SKM-1 treated with dmso at 0.1 percent for 144 hours (cell line): ENCODE data around the gene RARS2.
"Not testable (repeated sequence)": the region's sequence is repeated elsewhere in the genome, so short reads cannot be mapped to it uniquely, and the experiment has no call there.

Experiments used
- DNase-seq: peaks from one replicate; lab custom pipeline; 2025; ENCODE audit not compliant: unreplicated experiment; lab: John Stamatoyannopoulos, UW

Gene RARS2, protein sequence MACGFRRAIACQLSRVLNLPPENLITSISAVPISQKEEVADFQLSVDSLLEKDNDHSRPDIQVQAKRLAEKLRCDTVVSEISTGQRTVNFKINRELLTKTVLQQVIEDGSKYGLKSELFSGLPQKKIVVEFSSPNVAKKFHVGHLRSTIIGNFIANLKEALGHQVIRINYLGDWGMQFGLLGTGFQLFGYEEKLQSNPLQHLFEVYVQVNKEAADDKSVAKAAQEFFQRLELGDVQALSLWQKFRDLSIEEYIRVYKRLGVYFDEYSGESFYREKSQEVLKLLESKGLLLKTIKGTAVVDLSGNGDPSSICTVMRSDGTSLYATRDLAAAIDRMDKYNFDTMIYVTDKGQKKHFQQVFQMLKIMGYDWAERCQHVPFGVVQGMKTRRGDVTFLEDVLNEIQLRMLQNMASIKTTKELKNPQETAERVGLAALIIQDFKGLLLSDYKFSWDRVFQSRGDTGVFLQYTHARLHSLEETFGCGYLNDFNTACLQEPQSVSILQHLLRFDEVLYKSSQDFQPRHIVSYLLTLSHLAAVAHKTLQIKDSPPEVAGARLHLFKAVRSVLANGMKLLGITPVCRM

DNA sequence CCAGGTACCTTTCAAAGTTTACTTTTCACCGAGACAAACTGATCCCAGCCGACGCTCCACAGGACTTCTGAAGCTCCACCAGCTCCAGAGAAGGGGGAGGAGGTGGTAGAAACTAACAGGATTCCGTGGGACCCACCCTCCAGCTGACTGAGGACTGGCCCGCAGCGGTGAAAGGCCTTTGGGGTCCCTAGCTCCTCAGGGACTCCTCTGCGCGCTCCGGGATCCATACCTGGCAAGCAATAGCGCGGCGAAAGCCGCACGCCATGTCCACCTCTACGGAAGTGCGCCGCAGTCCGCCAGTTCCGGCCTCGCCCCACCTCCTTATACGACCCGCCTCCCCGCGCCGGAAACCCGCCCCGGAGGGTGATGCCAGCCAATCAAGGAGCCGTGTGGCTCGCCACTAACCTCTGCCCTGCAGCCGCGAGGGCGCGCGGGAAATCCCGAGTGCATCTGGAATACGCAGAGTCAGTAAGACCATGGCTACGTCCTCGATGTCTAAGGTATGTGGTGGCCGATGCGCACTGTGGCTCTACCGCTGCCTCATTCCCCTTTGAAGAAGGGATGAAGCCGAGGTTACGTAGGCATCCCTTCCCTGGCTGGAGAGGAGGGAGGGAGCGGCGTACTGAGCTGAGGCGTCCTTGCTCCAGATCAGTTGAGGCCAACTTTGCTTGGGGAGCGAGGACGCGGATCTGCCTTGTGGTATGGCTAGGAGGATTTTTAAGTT lies at the start of gene RARS2, which contains the start of gene ORC3:
Gene RARS2, minus strand, starts transcription at position 295 of the 724 bp plus-strand sequence. Its CDS starts 30 bp downstream, at position 265.
Gene ORC3, plus strand, starts transcription at position 443 of the 724 bp plus-strand sequence. Its CDS starts 34 bp downstream, at position 477.
- peak; percentile 89 for DNase-seq

DNA sequence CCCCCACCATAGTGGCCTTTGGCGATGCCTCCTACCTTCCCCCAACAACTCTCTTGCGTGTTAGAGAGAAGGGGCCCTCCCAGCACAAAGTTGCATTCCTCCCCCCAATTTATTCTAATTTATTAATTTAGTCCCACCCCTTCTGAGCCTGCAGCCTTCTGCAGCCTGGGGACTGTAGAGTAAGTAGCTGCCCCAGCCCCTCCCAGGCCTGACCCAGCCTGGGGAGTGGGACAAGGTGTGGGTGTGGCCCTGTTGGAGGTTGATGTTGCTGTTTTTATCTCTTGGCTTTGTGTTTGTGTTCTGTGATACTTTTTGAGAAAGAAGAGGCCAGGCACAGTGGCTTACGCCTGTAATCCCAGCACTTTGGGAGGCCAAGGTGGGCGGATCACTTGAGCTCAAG lies 49.6 kb upstream of the RARS2 start:
- no peak for DNase-seq

DNA sequence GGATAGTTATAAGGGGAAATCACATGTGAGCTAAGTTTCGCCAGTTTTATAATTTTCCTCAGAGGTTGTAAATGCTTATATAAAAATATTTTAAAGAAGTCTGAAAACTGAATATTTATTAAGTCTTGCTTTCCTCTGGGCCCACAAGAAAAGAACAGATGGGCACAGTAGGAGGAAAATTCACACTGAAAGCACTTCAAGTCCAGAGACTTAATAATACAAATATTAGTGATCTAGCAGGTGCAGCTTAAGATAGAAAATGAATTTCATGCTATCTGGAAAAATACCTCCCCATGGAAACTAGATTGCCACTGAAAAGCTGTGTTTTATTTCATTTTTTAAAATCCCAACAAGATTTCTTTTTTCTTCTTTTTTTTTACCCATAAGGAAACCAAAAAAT lies 47.3 kb upstream of the RARS2 start:
- no peak for DNase-seq

DNA sequence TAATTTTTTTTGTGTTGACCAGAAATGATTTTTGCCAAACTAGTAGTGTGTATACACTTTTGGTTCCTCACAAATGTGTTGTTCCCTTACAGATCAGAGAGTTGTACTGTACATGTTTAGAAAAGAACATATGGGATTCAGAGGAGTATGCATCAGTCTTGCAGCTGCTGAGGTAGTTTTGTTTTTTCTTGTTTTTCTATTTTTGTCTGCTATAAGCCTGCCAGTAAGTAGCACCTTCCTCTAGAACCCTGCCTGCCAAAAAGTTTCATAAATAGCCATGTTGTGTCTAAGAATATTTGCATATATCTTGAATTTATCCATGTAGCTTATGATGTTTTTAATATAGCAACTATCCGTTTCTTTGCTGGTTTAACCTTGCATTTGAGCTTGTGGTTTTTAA lies 46.5 kb upstream of the RARS2 start:
- DNase-seq = no peak

DNA sequence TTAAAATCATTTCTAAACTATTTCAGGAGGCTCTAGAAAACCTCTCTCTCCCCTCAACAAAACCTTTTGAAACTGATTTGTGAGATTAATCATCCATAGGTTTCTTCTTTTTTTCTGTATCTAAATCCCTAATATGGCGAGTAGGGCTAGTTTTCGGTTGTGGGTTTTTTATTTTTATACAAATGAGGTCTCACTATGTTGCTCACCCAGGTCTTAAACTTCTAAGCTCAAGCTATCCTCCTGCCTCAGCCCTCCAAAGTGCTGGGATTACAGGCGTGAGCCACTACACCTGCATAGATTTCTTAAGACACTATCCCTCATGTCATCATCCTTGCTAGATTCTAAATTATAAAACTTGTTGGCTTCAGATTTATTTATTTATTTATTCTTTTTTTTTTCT lies 44.1 kb upstream of the RARS2 start:
- no peak for DNase-seq

DNA sequence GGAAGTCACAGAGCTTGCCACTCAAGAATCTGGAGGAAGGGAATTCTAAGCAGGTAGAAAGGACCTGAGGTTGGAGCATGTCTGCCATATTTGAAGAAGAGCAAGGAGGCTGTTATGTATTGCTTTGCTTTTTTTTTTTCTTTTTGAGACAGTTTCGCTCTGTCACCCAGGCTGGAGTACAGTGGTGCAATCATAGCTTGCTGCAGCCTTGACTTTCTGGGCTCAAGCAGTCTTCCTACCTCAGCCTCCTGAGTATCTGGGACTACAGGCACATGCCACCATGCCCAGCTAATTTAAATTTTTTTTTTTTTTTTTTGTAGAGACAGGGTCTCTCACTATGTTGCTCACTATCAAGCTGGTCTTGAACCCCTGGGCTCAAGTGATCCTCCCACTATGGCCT lies 41.0 kb upstream of the RARS2 start:
- DNase-seq = no peak

DNA sequence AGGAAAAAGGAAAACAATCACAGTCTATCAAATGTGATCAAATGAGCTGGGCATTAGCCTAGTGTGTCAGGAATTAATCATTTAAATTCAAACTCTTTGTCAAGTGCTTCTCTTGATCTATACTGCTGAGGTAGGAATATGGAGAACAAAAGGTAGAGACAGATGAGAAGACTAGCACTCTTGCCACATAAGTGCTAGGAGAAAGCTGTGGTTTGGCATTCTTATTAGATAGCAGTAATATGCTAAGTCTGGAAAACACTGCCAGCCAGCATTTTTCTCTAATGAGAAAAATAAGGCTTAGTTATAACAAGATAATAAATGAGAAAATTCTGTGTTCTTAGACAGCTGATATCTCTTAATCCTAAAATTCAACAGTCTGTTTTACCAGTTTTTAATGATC lies 39.1 kb upstream of the RARS2 start:
- no peak for DNase-seq

DNA sequence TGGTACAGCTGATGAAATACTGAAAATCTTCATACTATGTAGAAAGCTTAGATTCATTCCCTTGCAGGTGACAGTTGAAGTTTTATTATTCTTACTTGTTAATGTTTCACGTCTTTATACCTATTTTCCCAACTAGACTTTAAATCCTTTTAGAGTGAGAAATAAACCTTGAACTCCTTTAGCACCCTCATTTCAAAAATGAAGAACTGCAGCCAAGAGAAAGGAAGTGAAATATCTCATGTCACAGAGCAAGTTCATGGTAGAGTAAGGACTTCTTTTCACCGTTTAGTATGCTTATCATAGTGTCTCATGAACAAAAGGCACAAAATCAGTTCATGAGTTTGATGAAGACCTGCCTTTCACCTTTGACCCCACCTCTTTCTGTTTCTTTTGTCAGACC lies 38.6 kb upstream of the RARS2 start:
- DNase-seq = no peak

DNA sequence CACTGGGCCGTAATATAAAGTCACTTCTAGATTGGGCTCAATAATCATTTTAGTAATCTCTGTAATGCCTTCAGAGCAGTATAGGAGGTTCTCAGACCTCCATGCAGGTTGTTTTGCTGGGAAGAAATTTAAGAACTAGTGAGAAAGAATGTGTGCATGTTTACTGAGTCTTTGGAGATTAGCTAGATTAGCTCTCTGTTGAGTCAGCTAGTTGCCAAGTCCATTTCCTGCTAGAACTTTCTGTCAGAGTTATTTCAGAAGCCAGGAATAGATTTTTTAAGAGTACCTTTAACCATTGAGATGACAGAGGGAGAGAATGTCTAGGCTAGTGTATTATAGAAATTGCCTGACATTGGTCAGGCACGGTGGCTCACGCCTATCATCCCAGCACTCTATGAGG lies 33.5 kb upstream of the RARS2 start:
- DNase-seq = no peak

DNA sequence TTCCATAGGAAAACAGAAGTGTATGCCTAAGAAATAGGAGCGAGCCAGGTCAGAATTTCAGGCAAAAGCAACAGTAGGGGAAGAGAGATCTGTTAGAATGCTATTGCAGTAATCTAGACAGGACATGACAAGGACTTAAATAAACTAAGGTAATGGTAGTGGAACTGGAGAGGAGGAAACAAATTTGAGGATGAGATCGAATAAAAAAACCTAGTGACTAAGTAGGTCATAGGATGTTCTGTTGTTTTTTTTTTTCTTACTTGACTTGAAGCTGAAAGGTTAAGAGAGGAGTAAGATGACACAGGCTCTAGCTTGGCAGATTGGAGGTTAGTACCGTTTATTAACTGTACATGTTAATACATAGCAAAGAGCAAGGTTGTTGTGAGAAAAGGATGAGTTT lies 28.7 kb upstream of the RARS2 start:
- DNase-seq = no peak

DNA sequence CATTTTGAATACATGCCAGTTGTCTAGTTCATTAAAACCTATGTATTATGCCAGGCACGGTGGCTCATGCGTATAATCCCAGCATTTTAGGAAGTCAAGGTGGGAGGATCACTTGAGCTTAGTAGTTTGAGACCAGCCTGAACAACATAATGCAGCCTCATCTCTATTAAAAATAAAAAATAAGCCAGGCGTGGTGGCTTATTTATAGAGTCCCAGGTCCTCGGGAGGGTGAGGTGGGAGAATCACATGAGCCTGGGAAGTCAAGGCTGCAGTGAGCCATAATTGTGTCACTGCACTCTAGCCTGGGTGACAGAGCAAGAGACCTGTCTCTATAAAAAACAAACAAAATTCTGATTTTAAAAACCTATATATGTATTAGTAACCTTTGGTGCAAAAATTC lies 27.6 kb upstream of the RARS2 start:
- no peak for DNase-seq

DNA sequence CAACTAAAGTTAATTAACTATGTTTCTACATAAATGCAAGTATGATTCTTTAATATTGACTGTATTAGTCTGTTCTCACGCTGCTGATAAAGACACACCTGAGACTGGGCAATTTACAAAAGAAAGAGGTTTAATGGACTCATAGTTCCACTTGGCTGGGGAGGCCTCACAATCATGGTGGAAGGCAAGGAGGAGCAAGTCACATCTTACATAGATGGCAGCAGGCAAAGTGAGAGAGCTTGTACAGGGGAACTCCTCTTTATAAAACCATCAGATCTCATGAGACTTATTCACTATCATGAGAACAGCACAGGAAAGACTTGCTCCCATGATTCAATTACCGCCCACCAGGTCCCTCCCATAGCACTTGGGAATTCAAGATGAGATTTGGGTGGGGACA lies 23.2 kb upstream of the RARS2 start:
- not testable (repeated sequence) for DNase-seq

DNA sequence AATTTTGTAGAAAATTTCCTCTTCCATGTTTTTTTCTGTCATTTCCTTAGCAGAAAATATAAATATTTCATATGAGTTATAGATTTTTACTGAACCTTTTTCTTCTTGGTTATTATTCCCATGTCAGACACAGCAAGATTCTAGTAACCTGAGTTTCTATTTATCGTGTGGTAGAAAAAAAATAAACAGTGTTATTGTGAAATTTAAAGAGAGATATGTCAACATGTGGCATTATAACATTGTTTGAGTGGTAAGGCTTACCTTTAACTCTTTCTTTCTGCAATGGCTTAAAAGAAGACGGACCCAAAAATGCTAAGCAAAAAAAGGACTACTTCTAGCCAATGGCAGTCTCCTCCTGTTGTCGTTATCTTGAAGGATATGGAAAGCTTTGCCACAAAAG lies 19.0 kb upstream of the RARS2 start:
- DNase-seq = no peak

DNA sequence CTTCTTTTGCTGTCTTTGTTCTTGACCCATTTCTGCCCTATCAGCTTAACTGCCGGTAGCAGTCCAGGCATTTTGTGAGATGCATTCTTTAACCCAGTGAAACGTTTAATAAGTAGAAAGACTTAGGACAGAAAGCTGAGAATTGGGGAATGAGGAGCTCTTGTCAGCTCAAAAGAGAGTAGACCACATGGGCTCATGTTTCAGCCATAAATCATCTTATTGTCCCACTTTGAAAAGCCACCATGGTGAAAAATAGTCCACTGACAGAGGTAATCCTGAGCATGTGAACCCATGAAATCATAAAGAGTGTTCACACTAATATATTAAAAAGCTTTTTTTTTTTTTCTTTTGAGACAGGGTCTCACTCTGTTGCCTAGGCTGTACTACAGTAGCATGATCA lies 16.4 kb upstream of the RARS2 start:
- DNase-seq = no peak

DNA sequence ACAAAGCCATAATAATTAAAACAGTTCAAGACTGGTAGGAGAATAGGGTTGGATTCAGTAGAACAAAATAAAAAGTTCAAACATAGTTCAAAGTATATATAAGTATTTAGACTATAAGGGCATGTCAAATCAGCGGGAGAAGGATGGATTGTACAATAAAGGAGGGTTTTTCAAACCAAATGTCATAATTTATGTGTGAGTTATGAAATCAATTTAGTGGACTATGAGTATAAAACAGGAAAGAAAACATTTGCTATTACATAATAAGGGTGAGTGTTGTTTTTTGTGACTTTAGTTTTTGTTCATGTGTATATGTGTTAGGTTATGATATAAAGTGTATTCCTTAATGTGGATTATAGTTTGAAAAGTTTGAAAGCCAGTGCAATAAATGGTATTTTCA lies 10.8 kb upstream of the RARS2 start:
- no peak for DNase-seq

DNA sequence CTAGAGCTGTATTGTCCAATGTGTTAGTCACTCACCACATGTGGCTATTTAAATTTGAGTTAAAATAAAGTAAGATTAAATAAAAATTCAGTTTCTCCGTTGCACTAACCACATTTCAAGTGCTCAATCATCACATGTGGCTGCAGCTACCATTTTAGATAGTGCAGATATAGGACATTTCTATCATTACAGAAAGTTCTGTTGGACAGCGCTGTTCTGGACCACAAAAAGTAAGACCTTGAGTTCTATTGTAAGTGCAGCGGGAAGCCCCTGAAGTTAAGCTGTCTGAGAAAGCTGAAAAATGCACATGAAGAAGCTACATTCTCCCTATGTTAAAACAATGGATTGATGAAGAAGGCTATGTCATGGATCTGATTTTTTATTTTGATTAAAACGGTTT lies 1.2 kb upstream of the RARS2 start:
- no peak for DNase-seq

DNA sequence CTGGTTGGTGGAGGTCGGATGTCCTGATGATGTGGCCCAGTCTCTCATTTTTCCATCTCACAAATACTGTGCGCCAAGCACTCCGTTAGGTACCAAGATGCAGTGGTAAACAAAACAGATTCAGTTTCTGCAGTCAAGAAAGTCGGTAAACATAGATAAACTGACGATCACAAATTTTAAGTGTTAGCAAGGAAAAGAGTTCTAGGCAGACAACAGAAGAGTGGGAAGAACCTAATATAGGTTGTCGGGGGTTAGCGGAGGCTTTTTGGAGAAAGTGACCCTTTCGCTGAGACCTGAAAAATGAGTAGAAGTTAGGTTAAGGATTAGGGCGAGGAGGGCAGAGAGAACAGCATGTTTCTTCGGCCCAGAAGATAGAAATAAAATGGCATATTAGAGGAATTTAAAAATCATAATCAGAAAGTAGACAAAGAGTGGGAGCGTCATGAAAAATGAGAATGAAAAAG lies 662 bp upstream of the RARS2 start:
- no peak for DNase-seq

DNA sequence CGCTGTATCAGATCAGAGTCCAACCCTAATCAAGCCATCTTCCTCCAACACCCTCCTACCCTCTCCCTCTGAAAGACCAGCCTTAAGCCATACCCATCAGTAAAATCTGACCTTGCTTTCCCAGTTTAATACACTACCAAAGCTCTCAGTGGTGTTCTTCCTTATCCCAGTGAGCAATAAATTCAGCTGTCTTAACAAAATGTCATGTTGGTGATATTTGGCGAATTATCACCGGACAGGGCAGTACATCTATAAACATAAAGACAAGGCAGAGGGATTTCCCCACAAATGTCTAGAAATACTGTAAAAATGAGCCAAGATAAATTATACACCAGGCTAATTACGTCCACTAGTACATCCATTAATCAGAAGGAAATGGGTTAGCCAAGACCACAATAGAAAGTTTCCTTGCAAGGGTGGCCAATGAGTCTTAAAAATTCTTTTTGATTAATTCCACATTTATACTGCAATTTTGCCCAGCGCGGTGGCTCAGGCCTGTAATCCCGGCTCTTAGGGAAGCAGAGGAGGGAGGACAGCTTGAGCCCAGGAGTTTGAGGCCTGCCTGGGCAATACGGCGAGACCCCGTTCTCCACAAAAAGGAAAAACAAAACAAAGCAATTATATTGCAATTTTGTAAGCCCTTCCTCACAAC lies 905 bp downstream of the RARS2 start:
- DNase-seq = no peak

DNA sequence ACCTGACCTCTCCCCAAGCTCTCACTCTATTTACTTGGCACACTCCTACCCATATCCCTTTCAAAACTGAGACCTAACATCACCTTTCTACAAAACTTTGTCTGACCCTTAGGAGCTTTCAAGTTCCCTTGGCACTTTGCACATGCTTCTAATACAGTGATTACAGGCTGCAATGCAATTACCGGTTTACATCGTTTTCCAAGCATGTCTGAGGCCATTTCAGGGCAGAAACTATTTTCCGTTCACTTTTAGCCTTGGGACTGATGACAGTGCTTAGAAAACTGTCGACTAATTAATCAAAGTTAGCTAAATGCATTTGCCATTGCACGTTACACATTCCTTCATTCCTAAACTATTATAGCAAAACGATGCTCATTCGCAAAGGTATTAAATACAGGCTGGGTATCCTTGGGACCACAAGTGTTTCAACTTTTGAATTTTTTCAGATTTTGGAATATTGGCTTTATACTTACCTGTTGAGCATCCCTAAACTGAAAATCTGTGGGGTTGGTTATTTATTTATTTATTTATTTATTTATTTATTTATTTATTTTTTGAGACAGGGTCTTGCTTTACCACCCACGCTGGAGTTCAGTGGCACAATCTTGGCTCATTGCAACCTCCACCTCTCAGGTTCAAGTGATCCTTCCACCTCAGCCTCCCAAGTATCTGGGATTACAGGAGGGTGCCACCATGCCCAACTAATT lies 3.3 kb downstream of the RARS2 start:
- no peak for DNase-seq

DNA sequence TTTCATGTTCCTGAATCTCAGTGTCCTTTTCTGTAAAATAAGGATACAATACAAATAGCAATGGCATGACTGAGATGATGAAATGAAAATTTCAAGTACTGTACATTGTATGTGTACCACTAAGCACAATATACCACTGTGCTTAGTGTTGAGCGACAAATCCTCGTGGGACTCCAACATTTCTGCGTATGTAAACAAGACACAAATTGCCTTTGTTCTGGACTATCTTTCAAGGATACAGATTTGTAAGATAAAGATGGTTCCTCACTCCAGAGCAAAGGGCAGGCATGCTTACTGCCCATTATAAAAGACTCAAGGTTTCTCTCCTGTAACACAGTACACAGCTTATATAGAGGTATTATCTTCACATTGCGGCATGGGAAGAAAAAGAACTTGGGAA lies 6.0 kb downstream of the RARS2 start:
- no peak for DNase-seq

DNA sequence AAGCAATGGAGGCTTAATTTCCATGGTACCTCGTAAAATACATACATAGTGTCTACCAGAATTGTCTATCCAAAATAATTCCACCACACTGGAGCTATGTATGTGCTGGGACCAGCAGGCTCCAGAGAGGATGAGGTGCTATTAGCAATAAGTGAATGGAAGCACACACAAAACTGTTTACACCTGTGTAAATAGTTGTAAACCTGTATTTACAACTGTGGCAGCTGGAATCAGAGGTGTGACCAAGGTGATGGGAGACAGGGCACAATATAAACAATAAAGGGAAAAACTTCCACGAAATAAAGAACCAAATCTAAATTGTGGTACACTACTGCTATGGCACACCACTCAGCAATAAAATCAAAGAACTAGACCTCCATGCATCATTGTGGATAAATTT lies 14.4 kb downstream of the RARS2 start:
- no peak for DNase-seq
